Measurements from ENCODE around the gene MACROD2. TPM values are rescaled to one million over a fixed set of nuclear protein-coding genes. Genes with fewer than 3 reads are reported as not detected.

MACROD2 gene
- total RNA-seq, 4 donors from 2014 or later, result 12.6 to 60.3 (median 18.9) TPM

GRCh38 chr20:16017656-16018055, 2022.3 kb downstream of the MACROD2 start:
- TF ChIP-seq POLR2AphosphoS5 (IDR thresholded peaks at IDR 0.05) (no peak), EP300 (IDR thresholded peaks at IDR 0.05) (no peak)
- Histone ChIP-seq H3K4me3 (no peak overlapping the region), H3K36me3 (no peaks in the 10 kb centered on the region), H3K27me3 (no peaks in the 10 kb centered on the region), H3K27ac (no peak overlapping the region), H3K4me1 (no peaks in the 10 kb centered on the region), H3K9me3 (no peaks in the 10 kb centered on the region)
- DNase-seq (ENCODE audit: low spot score in 2 of 2), result no peak
- 86% methylated on average over 1 of the region's 1 CpG for WGBS

GRCh38 chr20:16018881-16019280, 2023.6 kb downstream of the MACROD2 start:
- Histone ChIP-seq H3K9me3 (no peaks in the 10 kb centered on the region), H3K36me3 (no peaks in the 10 kb centered on the region)
- no peak for TF ChIP-seq POLR2AphosphoS5 (IDR thresholded peaks at IDR 0.05)
- TF ChIP-seq POLR2A (IDR thresholded peaks at IDR 0.05), result no peak
- no peak for TF ChIP-seq CTCF (IDR thresholded peaks at IDR 0.05)
- no peak for TF ChIP-seq EP300 (IDR thresholded peaks at IDR 0.05)

GRCh38 chr20:16020971-16021370, 2025.7 kb downstream of the MACROD2 start:
- DNase-seq (ENCODE audit: low spot score in 2 of 2), result no peak
- TF ChIP-seq CTCF (IDR thresholded peaks at IDR 0.05) (no peak), EP300 (IDR thresholded peaks at IDR 0.05) (no peak), POLR2AphosphoS5 (IDR thresholded peaks at IDR 0.05) (no peak), POLR2A (IDR thresholded peaks at IDR 0.05) (no peak)
- Histone ChIP-seq H3K27ac (no peak overlapping the region), H3K36me3 (no peaks in the 10 kb centered on the region), H3K4me1 (no peaks in the 10 kb centered on the region), H3K9me3 (no peaks in the 10 kb centered on the region), H3K27me3 (no peaks in the 10 kb centered on the region), H3K4me3 (no peak overlapping the region)
- 60% methylated on average over 3 of the region's 3 CpGs for WGBS

More at GRCh38 chr20:16018881-16019280, 2023.6 kb downstream of the MACROD2 start:
- DNase-seq (ENCODE audit: low spot score in 2 of 2), result no peak
- H3K27ac ChIP-seq, result no peak overlapping the region
- no peak overlapping the region for H3K4me3 ChIP-seq
- H3K27me3 ChIP-seq, result no peaks in the 10 kb centered on the region
- no peaks in the 10 kb centered on the region for H3K4me1 ChIP-seq

DNA sequence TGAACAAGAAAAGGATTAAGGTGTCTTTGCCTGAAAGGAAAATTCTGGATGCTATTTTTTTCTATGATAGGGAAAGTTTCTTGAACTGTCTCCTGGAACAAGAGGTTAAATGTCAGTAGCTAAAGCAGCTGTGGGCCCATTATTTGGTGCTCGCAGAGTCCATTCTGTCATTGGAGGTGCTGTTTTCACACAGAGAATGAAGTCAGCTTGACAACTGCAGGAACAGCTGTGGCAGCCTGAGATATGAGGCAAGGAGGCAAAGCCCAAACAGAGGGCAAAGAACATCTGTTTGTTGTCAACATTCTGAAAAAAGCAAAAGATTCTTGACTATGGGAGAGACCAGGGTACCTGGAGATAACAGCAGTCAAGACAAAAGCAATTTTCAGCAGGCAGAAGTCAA, 2029.8 kb downstream of the MACROD2 start:
- WGBS, result 81% methylated on average over 1 of the region's 1 CpG
- no peak for TF ChIP-seq EP300 (IDR thresholded peaks at IDR 0.05)
- no peak for TF ChIP-seq POLR2A (IDR thresholded peaks at IDR 0.05)
- TF ChIP-seq CTCF (IDR thresholded peaks at IDR 0.05), result no peak
- no peak for TF ChIP-seq POLR2AphosphoS5 (IDR thresholded peaks at IDR 0.05)
- no peak for DNase-seq (ENCODE audit: low spot score in 2 of 2)
- H3K27me3 ChIP-seq, result peaks cover under 1% of the 10 kb centered on the region
- no peak overlapping the region for H3K27ac ChIP-seq
- H3K36me3 ChIP-seq, result no peaks in the 10 kb centered on the region
- H3K9me3 ChIP-seq, result no peaks in the 10 kb centered on the region
- no peaks in the 10 kb centered on the region for H3K4me1 ChIP-seq
- no peak overlapping the region for H3K4me3 ChIP-seq

DNA sequence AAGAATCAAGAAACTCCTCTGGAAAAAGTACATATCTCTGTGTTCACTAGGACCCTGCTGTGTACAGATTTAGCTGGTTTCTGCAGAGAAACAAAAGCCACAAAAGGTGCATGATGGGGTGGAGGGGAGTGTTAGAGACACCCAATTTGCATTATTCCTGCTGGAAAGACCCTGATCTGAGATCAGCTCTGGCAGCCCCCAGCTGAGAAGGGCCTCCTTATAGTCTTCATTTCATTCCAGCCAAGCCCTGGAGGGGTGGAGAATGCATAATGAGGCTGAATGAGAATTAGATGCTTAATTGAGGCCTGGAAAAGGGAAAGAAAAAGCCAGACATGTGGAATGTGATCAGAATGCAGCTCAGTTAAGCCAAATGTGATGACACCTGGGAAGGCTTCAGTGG, 2032.4 kb downstream of the MACROD2 start:
- Histone ChIP-seq H3K27ac (no peak overlapping the region), H3K4me3 (no peak overlapping the region), H3K4me1 (no peaks in the 10 kb centered on the region), H3K36me3 (no peaks in the 10 kb centered on the region), H3K9me3 (no peaks in the 10 kb centered on the region), H3K27me3 (peaks cover 2% of the 10 kb centered on the region)
- TF ChIP-seq EP300 (IDR thresholded peaks at IDR 0.05), result no peak
- no peak for TF ChIP-seq POLR2AphosphoS5 (IDR thresholded peaks at IDR 0.05)
- TF ChIP-seq CTCF (IDR thresholded peaks at IDR 0.05), result no peak
- no peak for TF ChIP-seq POLR2A (IDR thresholded peaks at IDR 0.05)
- no peak for DNase-seq (ENCODE audit: low spot score in 2 of 2)

GRCh38 chr20:16028923-16029322, 2033.6 kb downstream of the MACROD2 start:
- H3K27ac ChIP-seq, result no peak overlapping the region
- H3K27me3 ChIP-seq, result peaks cover 2% of the 10 kb centered on the region
- no peaks in the 10 kb centered on the region for H3K4me1 ChIP-seq
- no peak for TF ChIP-seq POLR2AphosphoS5 (IDR thresholded peaks at IDR 0.05)
- TF ChIP-seq EP300 (IDR thresholded peaks at IDR 0.05), result no peak
- no peak for TF ChIP-seq CTCF (IDR thresholded peaks at IDR 0.05)
- TF ChIP-seq POLR2A (IDR thresholded peaks at IDR 0.05), result no peak
- H3K9me3 ChIP-seq, result no peaks in the 10 kb centered on the region
- 90% methylated on average over 6 of the region's 6 CpGs for WGBS
- no peak overlapping the region for H3K4me3 ChIP-seq
- no peaks in the 10 kb centered on the region for H3K36me3 ChIP-seq
- DNase-seq (ENCODE audit: low spot score in 2 of 2), result no peak

Data from suprapubic skin (tissue), 4 donors.